Stimulated activated CD8-positive, alpha-beta memory T cell treated with anti-CD3 and anti-CD28 coated beads, Interleukin-12 subunit alpha, Interleukin-12 subunit beta, amount 100 ng/mL, for 4 hours (primary cell): Measurements from ENCODE around the gene GLB1L3.

Experiments
- DNase-seq: peaks from one replicate; pipeline ENCODE4 v3.0.0-alpha.2; 2020; ENCODE audit warnings: low read depth

The GLB1L3 gene

DNA sequence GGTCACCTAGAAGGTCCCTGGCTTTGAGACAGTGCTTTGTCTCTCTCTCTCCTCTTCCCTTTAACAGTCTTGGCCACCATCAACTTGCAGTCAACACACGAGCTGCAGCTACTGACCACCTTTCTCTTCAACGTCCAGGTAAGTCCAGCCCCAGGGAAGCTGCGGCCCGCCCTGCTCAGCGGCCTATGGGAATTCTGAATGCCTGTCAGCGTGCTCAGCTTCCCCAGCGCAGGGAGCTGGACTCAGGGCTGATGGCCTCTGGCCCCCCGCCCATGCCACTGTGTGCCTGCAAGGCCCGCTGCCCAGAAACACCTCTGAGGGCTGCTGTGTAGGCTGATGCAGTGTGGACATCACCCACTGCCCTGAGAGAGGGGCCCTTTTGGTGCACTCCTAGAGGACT lies 88.1 kb downstream of the GLB1L3 start:
- DNase-seq: no peak

GRCh38 chr11:134365011-134365925 lies 89.1 kb downstream of the GLB1L3 start:
- no peak for DNase-seq

DNA sequence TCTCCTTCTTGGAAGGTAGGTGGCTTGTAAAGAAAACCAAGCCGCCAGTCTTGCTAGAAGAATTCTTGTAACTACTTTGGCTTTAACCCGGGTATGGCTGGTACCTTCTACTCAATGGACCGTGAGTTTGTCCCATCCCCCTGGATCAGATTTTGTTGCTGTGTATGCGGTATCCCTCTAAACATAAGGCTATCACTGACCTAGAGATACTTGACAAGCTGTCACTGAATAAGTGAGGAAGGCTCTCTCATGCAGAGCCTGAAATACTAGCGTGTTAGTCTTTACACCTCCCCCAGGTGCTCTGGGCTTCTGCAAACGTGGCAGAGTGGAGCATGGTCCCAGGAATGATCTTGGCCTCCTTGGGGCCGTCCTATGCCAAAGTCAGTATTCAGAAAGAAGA lies 90.1 kb downstream of the GLB1L3 start:
- no peak for DNase-seq

- DNase-seq: no peak
Observed at GRCh38 chr11:134367781-134368180, 91.6 kb downstream of the GLB1L3 start.
